ENCODE data around the gene OR2T11.
"Not testable (repeated sequence)": the region's sequence is repeated elsewhere in the genome, so short reads cannot be mapped to it uniquely, and the experiment has no call there.

Gene OR2T11

GRCh38 chr1:248634991-248635390 lies at the start of gene OR2T11:
OR2T11 (minus strand) TSS chr1:248635091; CDS start chr1:248627128, 7,963 bp downstream.
- not testable (repeated sequence) for FAIRE-seq

GRCh38 chr1:248681651-248682050 lies 46.8 kb upstream of the OR2T11 start:
- FAIRE-seq = no peak

- FAIRE-seq = no peak
Measured at GRCh38 chr1:248670003-248670402, 35.1 kb upstream of the OR2T11 start.

GRCh38 chr1:248663453-248664328 lies 28.8 kb upstream of the OR2T11 start:
- not testable (repeated sequence) for FAIRE-seq

GRCh38 chr1:248656797-248657196 lies 21.9 kb upstream of the OR2T11 start:
- not testable (repeated sequence) for FAIRE-seq

GRCh38 chr1:248655354-248655753 lies 20.5 kb upstream of the OR2T11 start, which contains the start of gene OR2T27:
OR2T27 (minus strand) TSS chr1:248655528; CDS start chr1:248650884, 4,644 bp downstream.
- FAIRE-seq = not testable (repeated sequence)

GRCh38 chr1:248648770-248649536 lies 14.1 kb upstream of the OR2T11 start:
- not testable (repeated sequence) for FAIRE-seq

- not testable (repeated sequence) for FAIRE-seq
Measured at GRCh38 chr1:248645178-248645577, 10.3 kb upstream of the OR2T11 start, which contains the start of gene OR2T35. OR2T35 (minus strand) TSS chr1:248645278; CDS start chr1:248639258, 6,020 bp downstream.

- not testable (repeated sequence) for FAIRE-seq
Measured at GRCh38 chr1:248642971-248643651, 8.2 kb upstream of the OR2T11 start.

- FAIRE-seq = not testable (repeated sequence)
Measured at GRCh38 chr1:248641583-248641982, 6.7 kb upstream of the OR2T11 start.

- not testable (repeated sequence) for FAIRE-seq
Measured at GRCh38 chr1:248640906-248641305, 6.0 kb upstream of the OR2T11 start.

- FAIRE-seq = not testable (repeated sequence)
Measured at GRCh38 chr1:248639652-248640051, 4.8 kb upstream of the OR2T11 start.

GRCh38 chr1:248636612-248637011 lies 1.7 kb upstream of the OR2T11 start:
- not testable (repeated sequence) for FAIRE-seq

- no peak for FAIRE-seq
Measured at GRCh38 chr1:248631354-248632008, 3.4 kb downstream of the OR2T11 start.

- no peak for FAIRE-seq
Measured at GRCh38 chr1:248630551-248630950, 4.3 kb downstream of the OR2T11 start.

- FAIRE-seq = no peak
Measured at GRCh38 chr1:248627971-248628844, 6.7 kb downstream of the OR2T11 start.

- no peak for FAIRE-seq
Measured at GRCh38 chr1:248625971-248626370, 8.9 kb downstream of the OR2T11 start.

GRCh38 chr1:248625166-248625565 lies 9.7 kb downstream of the OR2T11 start:
- no peak for FAIRE-seq

- FAIRE-seq = peak; percentile 96
Measured at GRCh38 chr1:248622570-248623001, 12.3 kb downstream of the OR2T11 start.

GRCh38 chr1:248621770-248622169 lies 13.1 kb downstream of the OR2T11 start:
- FAIRE-seq = no peak

GRCh38 chr1:248618878-248619277 lies 16.0 kb downstream of the OR2T11 start:
- FAIRE-seq = peak; percentile 91
